Mesenchymal stem cell (in vitro differentiated cells and primary cell): Measurements from ENCODE around the gene C1QTNF5.

Experiments used
- DNase-seq: peaks from one replicate; pipeline ENCODE4 v3.0.0-alpha.2; 2013
- H2AFZ ChIP-seq: one replicate; pipeline ENCODE4 v1.6.1; 2013; ENCODE audit warnings: low read depth, mild to moderate bottlenecking, control low read depth, inconsistent platforms, low read length, moderate library complexity
- H2AK5ac ChIP-seq: 2 replicates; pipeline ENCODE4 v1.6.1; 2013; ENCODE audit warnings: low read length, moderate library complexity, mild to moderate bottlenecking, inconsistent platforms; ENCODE audit not compliant: severe bottlenecking
- H2BK120ac ChIP-seq: one replicate; pipeline ENCODE4 v1.6.1; 2013; ENCODE audit warnings: low read depth, mild to moderate bottlenecking, inconsistent platforms, low read length, moderate library complexity
- H2BK12ac ChIP-seq, 2 experiments: one replicate each; pipeline ENCODE4 v1.6.1; 2013; ENCODE audit warnings: inconsistent platforms in 2 of 2, low read length in 2 of 2, mild to moderate bottlenecking in 2 of 2, moderate library complexity in 2 of 2, control low read depth in 1 of 2
- H2BK15ac ChIP-seq: one replicate; pipeline ENCODE4 v1.6.1; 2013; ENCODE audit warnings: mild to moderate bottlenecking, low read depth, inconsistent platforms; ENCODE audit not compliant: poor library complexity, severe bottlenecking
- H2BK5ac ChIP-seq: 2 replicates; pipeline ENCODE4 v1.6.1; 2013; ENCODE audit warnings: low read depth, mild to moderate bottlenecking, low read length, control low read depth, inconsistent platforms; ENCODE audit not compliant: poor library complexity, severe bottlenecking
- H3K14ac ChIP-seq, 2 experiments: one replicate each; pipeline ENCODE4 v1.6.1; 2013; ENCODE audit warnings: inconsistent platforms in 2 of 2, low read length in 2 of 2, control low read depth in 1 of 2, mild to moderate bottlenecking in 1 of 2, moderate library complexity in 1 of 2
- H3K18ac ChIP-seq, 2 experiments: one replicate each; pipeline ENCODE4 v1.6.1; 2013; ENCODE audit warnings: inconsistent platforms in 2 of 2, low read length in 2 of 2, control low read depth in 1 of 2, low read depth in 1 of 2, mild to moderate bottlenecking in 1 of 2
- H3K23ac ChIP-seq, 2 experiments: one replicate each; pipeline ENCODE4 v1.6.1; 2013; ENCODE audit warnings: inconsistent platforms in 2 of 2, low read length in 2 of 2, mild to moderate bottlenecking in 2 of 2, moderate library complexity in 2 of 2, control low read depth in 1 of 2
- H3K27ac ChIP-seq: 2 replicates; pipeline ENCODE4 v1.5.1; 2013; ENCODE audit warnings: mild to moderate bottlenecking, moderate library complexity, low read length, control low read depth, inconsistent platforms; ENCODE audit not compliant: poor library complexity, severe bottlenecking
- H3K27me3 ChIP-seq, 2 experiments: 2 replicates each; pipeline versions ENCODE4 v1.6.1 to v1.7.0; 2013; ENCODE audit warnings: low read length in 2 of 2, mild to moderate bottlenecking in 2 of 2, moderate library complexity in 2 of 2, control low read depth in 1 of 2, inconsistent platforms in 1 of 2; ENCODE audit not compliant: control insufficient read depth in 1 of 2, insufficient read depth in 1 of 2
- H3K36me3 ChIP-seq, 2 experiments: 2 replicates each; pipeline versions ENCODE4 v1.6.1 to v1.7.0; 2013; ENCODE audit warnings: low read length in 2 of 2, control low read depth in 1 of 2, inconsistent platforms in 1 of 2, low read depth in 1 of 2, mild to moderate bottlenecking in 1 of 2; ENCODE audit not compliant: insufficient read depth in 2 of 2, control insufficient read depth in 1 of 2
- H3K4ac ChIP-seq, 2 experiments: one replicate each; pipeline ENCODE4 v1.6.1; 2013; ENCODE audit warnings: inconsistent platforms in 2 of 2, low read length in 2 of 2, mild to moderate bottlenecking in 2 of 2, moderate library complexity in 2 of 2, control low read depth in 1 of 2, low read depth in 1 of 2
- H3K4me1 ChIP-seq: 2 replicates; pipeline ENCODE4 v1.6.1; 2013; ENCODE audit warnings: low read depth, low read length, control low read depth; ENCODE audit not compliant: control insufficient read depth, insufficient read depth
- H3K4me2 ChIP-seq: 2 replicates; pipeline ENCODE4 v1.6.1; 2013; ENCODE audit warnings: low read length, mild to moderate bottlenecking, inconsistent platforms; ENCODE audit not compliant: poor library complexity, severe bottlenecking
- H3K4me3 ChIP-seq, 2 experiments: 2 replicates each; pipeline versions ENCODE4 v1.5.1 to v1.7.0; 2013; ENCODE audit warnings: low read length in 2 of 2, mild to moderate bottlenecking in 2 of 2, control low read depth in 1 of 2, low read depth in 1 of 2; ENCODE audit not compliant: insufficient read depth in 1 of 2
- H3K79me1 ChIP-seq: replicated peaks from 2 replicates; pipeline ENCODE4 v1.6.1; 2013; ENCODE audit warnings: mild to moderate bottlenecking, control low read depth, low read length, inconsistent platforms; ENCODE audit not compliant: poor library complexity, severe bottlenecking
- H3K9ac ChIP-seq: 2 replicates; pipeline ENCODE4 v1.7.0; 2013; ENCODE audit warnings: mild to moderate bottlenecking, low read length, moderate library complexity
- H3K9me3 ChIP-seq: 2 replicates; pipeline ENCODE4 v1.7.0; 2013; ENCODE audit warnings: mild to moderate bottlenecking, low read length; ENCODE audit not compliant: control insufficient read depth
- H4K8ac ChIP-seq: one replicate; pipeline ENCODE4 v1.6.1; 2013; ENCODE audit warnings: inconsistent platforms, mild to moderate bottlenecking, low read length, moderate library complexity
- H4K91ac ChIP-seq: one replicate; pipeline ENCODE4 v1.6.1; 2013; ENCODE audit warnings: mild to moderate bottlenecking, low read length, inconsistent platforms
- WGBS: methylation state at CpG from one replicate; pipeline ENCODE4 v1.1.7; 2013; ENCODE audit warnings: mixed read lengths; 5-methylcytosine and 5-hydroxymethylcytosine counted together

The C1QTNF5 gene

GRCh38 chr11:119380160-119380826, 39.6 kb upstream of the C1QTNF5 start:
- H2BK15ac ChIP-seq, result no peak overlapping the region
- H2BK5ac ChIP-seq, result no peak overlapping the region
- H2AFZ ChIP-seq, result no peak overlapping the region
- no peak overlapping the region for H2BK120ac ChIP-seq
- no peak overlapping the region for H2BK12ac ChIP-seq
- no peak overlapping the region for H3K4me2 ChIP-seq
- H4K91ac ChIP-seq, result no peak overlapping the region
- no peak overlapping the region for H3K23ac ChIP-seq
- no peak overlapping the region for H3K14ac ChIP-seq
- DNase-seq, result no peak
- 76% methylated on average over 13 of the region's 13 CpGs for WGBS
- H2AK5ac ChIP-seq, result no peak overlapping the region
- H3K4ac ChIP-seq, result no peak overlapping the region
- no peaks in the 10 kb centered on the region for H3K79me1 ChIP-seq
- H4K8ac ChIP-seq, result no peak overlapping the region
- H3K36me3 ChIP-seq, result no peaks in the 10 kb centered on the region
- no peak overlapping the region for H3K18ac ChIP-seq
- H3K9ac ChIP-seq, result peak overlapping the region; percentile 93
- no peak overlapping the region for H3K27ac ChIP-seq
- no peaks in the 10 kb centered on the region for H3K9me3 ChIP-seq
- peaks cover 14 to 57% of the 10 kb centered on the region in 2 experiments for H3K27me3 ChIP-seq
- H3K4me3 ChIP-seq, result peak overlapping the region in 1 of 2 experiments; percentile 89
- peaks cover 17% of the 10 kb centered on the region for H3K4me1 ChIP-seq

- no peak overlapping the region for H2BK15ac ChIP-seq
- no peaks in the 10 kb centered on the region for H3K79me1 ChIP-seq
- peaks cover 6 to 55% of the 10 kb centered on the region in 2 experiments for H3K27me3 ChIP-seq
- no peak overlapping the region for H3K4me2 ChIP-seq
- no peak for DNase-seq
- H3K36me3 ChIP-seq, result no peaks in the 10 kb centered on the region
- no peak overlapping the region for H2BK120ac ChIP-seq
- H2BK5ac ChIP-seq, result no peak overlapping the region
- WGBS, result 36% methylated on average over 10 of the region's 10 CpGs
- H2AFZ ChIP-seq, result no peak overlapping the region
- H4K91ac ChIP-seq, result no peak overlapping the region
- no peak overlapping the region for H3K23ac ChIP-seq
- no peak overlapping the region for H3K4me3 ChIP-seq
- no peak overlapping the region for H3K18ac ChIP-seq
- H3K9ac ChIP-seq, result no peak overlapping the region
- H3K4me1 ChIP-seq, result peaks cover 17% of the 10 kb centered on the region
- H4K8ac ChIP-seq, result no peak overlapping the region
- H2AK5ac ChIP-seq, result no peak overlapping the region
- no peak overlapping the region for H3K4ac ChIP-seq
- no peak overlapping the region for H3K27ac ChIP-seq
- H2BK12ac ChIP-seq, result no peak overlapping the region
- no peaks in the 10 kb centered on the region for H3K9me3 ChIP-seq
- no peak overlapping the region for H3K14ac ChIP-seq
These were observed 38.3 kb upstream of the C1QTNF5 start for GRCh38 chr11:119378851-119379465.

GRCh38 chr11:119377961-119378667, 37.4 kb upstream of the C1QTNF5 start:
- DNase-seq, result no peak
- no peak overlapping the region for H3K18ac ChIP-seq
- no peak overlapping the region for H2BK120ac ChIP-seq

More at GRCh38 chr11:119377961-119378667, 37.4 kb upstream of the C1QTNF5 start:
- WGBS, result 69% methylated on average over 5 of the region's 6 CpGs
- Histone ChIP-seq H3K4ac (no peak overlapping the region), H3K36me3 (no peaks in the 10 kb centered on the region), H3K4me1 (peaks cover 17% of the 10 kb centered on the region), H2BK5ac (no peak overlapping the region), H3K79me1 (no peaks in the 10 kb centered on the region), H4K8ac (no peak overlapping the region), H3K27me3 (peaks cover 3 to 51% of the 10 kb centered on the region in 2 experiments), H4K91ac (no peak overlapping the region), H3K9me3 (no peaks in the 10 kb centered on the region), H3K9ac (no peak overlapping the region), H3K23ac (no peak overlapping the region), H3K27ac (no peak overlapping the region), H3K4me2 (no peak overlapping the region), H3K4me3 (no peak overlapping the region), H2BK12ac (no peak overlapping the region), H2BK15ac (no peak overlapping the region), H2AK5ac (no peak overlapping the region), H2AFZ (no peak overlapping the region), H3K14ac (no peak overlapping the region)
